GM23338 (cell line): ENCODE measurements around the gene PPP1R13L. TPM values are rescaled to one million over a fixed set of nuclear protein-coding genes. Genes with fewer than 3 reads are reported as not detected.
A peak's percentile ranks its signal among the peaks of the same experiment; 100 is the strongest.

Experiments used
- ATAC-seq: fragments of 200-7000 bp; cut with Tn5 transposase; 3 replicates; pipeline ENCODE4 v1.9.1; 2020
- DNase-seq: peaks from one replicate; pipeline ENCODE4 v3.0.0-alpha.2; 2015; ENCODE audit warnings: low spot score
- H2AFZ ChIP-seq: fragments of 200-600 bp; sonication (generic); 2 replicates; pipeline ENCODE4 v1.8.0; 2016; ENCODE audit warnings: antibody characterized with exemption, mild to moderate bottlenecking, moderate library complexity
- H3F3A ChIP-seq: fragments of 200-600 bp; sonication (generic); replicated peaks from 2 replicates; pipeline ENCODE4 v1.8.0; 2017; ENCODE audit warnings: antibody characterized with exemption, mixed run types, low read depth
- H3K27ac ChIP-seq: fragments of 200-600 bp; sonication (generic); 2 replicates; pipeline ENCODE4 v1.6.1; 2016; ENCODE audit warnings: low read depth
- H3K27me3 ChIP-seq: fragments of 200-600 bp; sonication (generic); 2 replicates; pipeline ENCODE4 v1.8.0; 2016; ENCODE audit warnings: mild to moderate bottlenecking, mixed run types, moderate library complexity; ENCODE audit not compliant: insufficient read depth
- H3K36me3 ChIP-seq: fragments of 200-600 bp; sonication (generic); 2 replicates; pipeline ENCODE4 v1.8.0; 2016; ENCODE audit warnings: mild to moderate bottlenecking; ENCODE audit not compliant: insufficient read depth
- H3K4me1 ChIP-seq: fragments of 200-600 bp; sonication (generic); 2 replicates; pipeline ENCODE4 v1.8.0; 2016; ENCODE audit warnings: mild to moderate bottlenecking, moderate library complexity; ENCODE audit not compliant: insufficient read depth
- H3K4me2 ChIP-seq: fragments of 200-600 bp; sonication (generic); 2 replicates; pipeline ENCODE4 v1.7.1; 2017; ENCODE audit warnings: mixed run types
- H3K4me3 ChIP-seq: fragments of 200-600 bp; sonication (generic); 2 replicates; pipeline ENCODE4 v1.6.1; 2016; ENCODE audit warnings: mixed run types
- H3K79me2 ChIP-seq: fragments of 200-600 bp; sonication (generic); replicated peaks from 2 replicates; pipeline ENCODE4 v1.8.0; 2017; ENCODE audit warnings: mild to moderate bottlenecking; ENCODE audit not compliant: insufficient read depth
- H3K9me2 ChIP-seq: fragments of 200-600 bp; sonication (generic); 2 replicates; pipeline ENCODE4 v1.8.0; 2017; ENCODE audit not compliant: insufficient read depth
- H4K20me1 ChIP-seq: fragments of 200-600 bp; sonication (generic); replicated peaks from 2 replicates; pipeline ENCODE4 v1.8.0; 2017; ENCODE audit warnings: mild to moderate bottlenecking; ENCODE audit not compliant: insufficient read depth
- H3K27ac Mint-ChIP-seq: 2 replicates; pipeline ENCODE4 v1.8.0; 2020; ENCODE audit warnings: inconsistent platforms, mild to moderate bottlenecking, moderate library complexity, mixed read lengths
- H3K27me3 Mint-ChIP-seq: 3 replicates; pipeline ENCODE4 v1.8.0; 2022; ENCODE audit warnings: low read depth, mild to moderate bottlenecking, moderate library complexity, mixed read lengths, inconsistent platforms; ENCODE audit not compliant: insufficient read depth, poor library complexity
- H3K36me3 Mint-ChIP-seq: 3 replicates; pipeline ENCODE4 v1.8.0; 2021; ENCODE audit warnings: low read depth, mild to moderate bottlenecking, inconsistent platforms, moderate library complexity, mixed read lengths
- H3K4me1 Mint-ChIP-seq: 3 replicates; pipeline ENCODE4 v1.8.0; 2020; ENCODE audit warnings: mild to moderate bottlenecking, inconsistent platforms, mixed read lengths
- H3K4me3 Mint-ChIP-seq: 3 replicates; pipeline ENCODE4 v1.8.0; 2021; ENCODE audit warnings: moderate library complexity, mild to moderate bottlenecking, inconsistent platforms, mixed read lengths
- H3K9me3 Mint-ChIP-seq: 3 replicates; pipeline ENCODE4 v1.8.0; 2020; ENCODE audit warnings: moderate library complexity, mild to moderate bottlenecking, inconsistent platforms, mixed read lengths
- CREB1 ChIP-seq: fragments of 250-450 bp; sonication (Bioruptor Pico); IDR thresholded peaks from 2 replicates; pipeline ENCODE4 v1.5.0; 2020; ENCODE audit warnings: low read depth, mild to moderate bottlenecking, moderate library complexity
- EZH2 ChIP-seq: fragments of 200-600 bp; sonication (generic); IDR thresholded peaks from one replicate; pipeline ENCODE4 v1.8.0; 2017; ENCODE audit warnings: antibody characterized with exemption, mild to moderate bottlenecking, low read depth; ENCODE audit not compliant: unreplicated experiment
- EZH2phosphoT487 ChIP-seq: fragments of 200-600 bp; sonication (generic); IDR thresholded peaks from one replicate; pipeline ENCODE4 v1.8.1; 2018; ENCODE audit warnings: antibody characterized with exemption; ENCODE audit not compliant: unreplicated experiment
- JUNB ChIP-seq: IDR thresholded peaks from one replicate; pipeline ENCODE4 v1.6.1; 2016; ENCODE audit warnings: antibody characterized with exemption; ENCODE audit not compliant: unreplicated experiment
- NANOG ChIP-seq: IDR thresholded peaks from 2 replicates; pipeline ENCODE4 v1.6.1; 2016; ENCODE audit warnings: antibody characterized with exemption, borderline replicate concordance
- POLR2AphosphoS5 ChIP-seq: IDR thresholded peaks from 2 replicates; pipeline ENCODE4 v1.6.1; 2016; ENCODE audit warnings: antibody characterized with exemption, low read depth
- STAT1 ChIP-seq: IDR thresholded peaks from one replicate; pipeline ENCODE4 v1.6.1; 2016; ENCODE audit warnings: antibody characterized with exemption; ENCODE audit not compliant: unreplicated experiment
- ZNF114 ChIP-seq: fragments of 250-450 bp; sonication (Bioruptor Pico); IDR thresholded peaks from 2 replicates; pipeline ENCODE4 v1.5.0; 2020; ENCODE audit warnings: mild to moderate bottlenecking, moderate library complexity
- ZNF331 ChIP-seq: fragments of 250-450 bp; sonication (Bioruptor Pico); IDR thresholded peaks from 2 replicates; pipeline ENCODE4 v1.5.0; 2020; ENCODE audit warnings: low read depth, mild to moderate bottlenecking, moderate library complexity
- polyA plus RNA-seq: library from polyadenylated mRNA; unstranded; fragments of >200 nt; fragmentation: Nextera tagmentation; extraction: Ambion mirVana; gene quantifications from 2 replicates; pipeline ENCODE4 v1.2.1, GENCODE V29; 2016
- total RNA-seq: library from RNA; depleted of rRNA; stranded (reverse); fragments of >200 nt; shearing (Covaris generic); gene quantifications from 2 replicates; pipeline ENCODE4 v1.2.3, GENCODE V29; 2014
- TF ChIP-seq, protein P1 (sequence below): IDR thresholded peaks from one replicate; pipeline ENCODE4 v1.6.1; 2018; ENCODE audit warnings: antibody characterized with exemption; ENCODE audit not compliant: unreplicated experiment
- TF ChIP-seq, protein P2 (sequence below): IDR thresholded peaks from 2 replicates; pipeline ENCODE4 v1.6.1; 2016; ENCODE audit warnings: antibody characterized with exemption
- TF ChIP-seq, protein P3 (sequence below): fragments of 250-450 bp; sonication (Bioruptor Pico); IDR thresholded peaks from 2 replicates; pipeline ENCODE4 v1.5.0; 2020; ENCODE audit warnings: mild to moderate bottlenecking, moderate library complexity
- TF ChIP-seq, protein P4 (sequence below), 2 experiments: fragments of 200-600 bp in 1 of 2; sonication (generic) in 1 of 2; conservative IDR thresholded peaks; 2 replicates each; pipeline versions ENCODE4 v1.5.1 to v1.6.1; 2016 to 2017; ENCODE audit warnings: antibody characterized with exemption in 2 of 2, low read depth in 2 of 2, mild to moderate bottlenecking in 2 of 2, moderate library complexity in 1 of 2

Gene PPP1R13L
- total and polyA plus RNA-seq, 2 experiments from 2014 or later = 9.6 to 15.5 TPM

DNA sequence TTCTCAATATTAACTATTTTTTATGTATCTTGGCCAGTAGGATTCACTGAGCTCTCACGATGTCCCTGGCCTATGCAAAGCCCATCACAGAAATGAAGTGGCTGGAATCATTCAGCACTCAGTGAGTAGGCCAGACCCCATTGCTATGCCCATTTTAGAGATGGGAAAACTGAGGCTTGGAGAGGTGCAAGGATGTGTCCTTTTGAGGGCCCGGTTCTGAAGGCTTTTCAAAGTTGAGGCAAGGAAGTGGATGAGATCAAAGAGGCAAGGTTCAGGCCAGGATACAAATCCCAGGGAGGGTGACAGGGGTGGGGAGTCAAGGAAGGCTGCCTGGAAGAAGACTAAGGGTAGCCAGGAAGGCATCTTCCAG is 37.5 kb upstream of the PPP1R13L start:
- H3K27ac ChIP-seq = no peak overlapping the region
- no peaks in the 10 kb centered on the region for H3K9me2 ChIP-seq
- peaks cover 35% of the 10 kb centered on the region for H3F3A ChIP-seq
- peaks cover 29% of the 10 kb centered on the region for H3K27me3 ChIP-seq
- H3K79me2 ChIP-seq = no peaks in the 10 kb centered on the region
- peak overlapping the region; percentile 90 for H3K4me3 Mint-ChIP-seq
- peaks cover 27% of the 10 kb centered on the region for H3K27me3 Mint-ChIP-seq
- H3K36me3 Mint-ChIP-seq = no peaks in the 10 kb centered on the region; the same call in 2 of the 3 replicates
- no peak overlapping the region for H2AFZ ChIP-seq
- no peak overlapping the region for H3K27ac Mint-ChIP-seq
- DNase-seq = no peak
- no peaks in the 10 kb centered on the region for H3K9me3 Mint-ChIP-seq
- peaks cover 25% of the 10 kb centered on the region for H3K4me1 ChIP-seq
- H4K20me1 ChIP-seq = no peaks in the 10 kb centered on the region
- TF ChIP-seq, protein P1, sequence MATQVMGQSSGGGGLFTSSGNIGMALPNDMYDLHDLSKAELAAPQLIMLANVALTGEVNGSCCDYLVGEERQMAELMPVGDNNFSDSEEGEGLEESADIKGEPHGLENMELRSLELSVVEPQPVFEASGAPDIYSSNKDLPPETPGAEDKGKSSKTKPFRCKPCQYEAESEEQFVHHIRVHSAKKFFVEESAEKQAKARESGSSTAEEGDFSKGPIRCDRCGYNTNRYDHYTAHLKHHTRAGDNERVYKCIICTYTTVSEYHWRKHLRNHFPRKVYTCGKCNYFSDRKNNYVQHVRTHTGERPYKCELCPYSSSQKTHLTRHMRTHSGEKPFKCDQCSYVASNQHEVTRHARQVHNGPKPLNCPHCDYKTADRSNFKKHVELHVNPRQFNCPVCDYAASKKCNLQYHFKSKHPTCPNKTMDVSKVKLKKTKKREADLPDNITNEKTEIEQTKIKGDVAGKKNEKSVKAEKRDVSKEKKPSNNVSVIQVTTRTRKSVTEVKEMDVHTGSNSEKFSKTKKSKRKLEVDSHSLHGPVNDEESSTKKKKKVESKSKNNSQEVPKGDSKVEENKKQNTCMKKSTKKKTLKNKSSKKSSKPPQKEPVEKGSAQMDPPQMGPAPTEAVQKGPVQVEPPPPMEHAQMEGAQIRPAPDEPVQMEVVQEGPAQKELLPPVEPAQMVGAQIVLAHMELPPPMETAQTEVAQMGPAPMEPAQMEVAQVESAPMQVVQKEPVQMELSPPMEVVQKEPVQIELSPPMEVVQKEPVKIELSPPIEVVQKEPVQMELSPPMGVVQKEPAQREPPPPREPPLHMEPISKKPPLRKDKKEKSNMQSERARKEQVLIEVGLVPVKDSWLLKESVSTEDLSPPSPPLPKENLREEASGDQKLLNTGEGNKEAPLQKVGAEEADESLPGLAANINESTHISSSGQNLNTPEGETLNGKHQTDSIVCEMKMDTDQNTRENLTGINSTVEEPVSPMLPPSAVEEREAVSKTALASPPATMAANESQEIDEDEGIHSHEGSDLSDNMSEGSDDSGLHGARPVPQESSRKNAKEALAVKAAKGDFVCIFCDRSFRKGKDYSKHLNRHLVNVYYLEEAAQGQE = no peak
- no peak for TF ChIP-seq ZNF331 (CRISPR knock-in tag)
- TF ChIP-seq, protein P2, sequence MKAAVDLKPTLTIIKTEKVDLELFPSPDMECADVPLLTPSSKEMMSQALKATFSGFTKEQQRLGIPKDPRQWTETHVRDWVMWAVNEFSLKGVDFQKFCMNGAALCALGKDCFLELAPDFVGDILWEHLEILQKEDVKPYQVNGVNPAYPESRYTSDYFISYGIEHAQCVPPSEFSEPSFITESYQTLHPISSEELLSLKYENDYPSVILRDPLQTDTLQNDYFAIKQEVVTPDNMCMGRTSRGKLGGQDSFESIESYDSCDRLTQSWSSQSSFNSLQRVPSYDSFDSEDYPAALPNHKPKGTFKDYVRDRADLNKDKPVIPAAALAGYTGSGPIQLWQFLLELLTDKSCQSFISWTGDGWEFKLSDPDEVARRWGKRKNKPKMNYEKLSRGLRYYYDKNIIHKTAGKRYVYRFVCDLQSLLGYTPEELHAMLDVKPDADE = no peak
- TF ChIP-seq POLR2AphosphoS5 = no peak
- TF ChIP-seq, protein P3, sequence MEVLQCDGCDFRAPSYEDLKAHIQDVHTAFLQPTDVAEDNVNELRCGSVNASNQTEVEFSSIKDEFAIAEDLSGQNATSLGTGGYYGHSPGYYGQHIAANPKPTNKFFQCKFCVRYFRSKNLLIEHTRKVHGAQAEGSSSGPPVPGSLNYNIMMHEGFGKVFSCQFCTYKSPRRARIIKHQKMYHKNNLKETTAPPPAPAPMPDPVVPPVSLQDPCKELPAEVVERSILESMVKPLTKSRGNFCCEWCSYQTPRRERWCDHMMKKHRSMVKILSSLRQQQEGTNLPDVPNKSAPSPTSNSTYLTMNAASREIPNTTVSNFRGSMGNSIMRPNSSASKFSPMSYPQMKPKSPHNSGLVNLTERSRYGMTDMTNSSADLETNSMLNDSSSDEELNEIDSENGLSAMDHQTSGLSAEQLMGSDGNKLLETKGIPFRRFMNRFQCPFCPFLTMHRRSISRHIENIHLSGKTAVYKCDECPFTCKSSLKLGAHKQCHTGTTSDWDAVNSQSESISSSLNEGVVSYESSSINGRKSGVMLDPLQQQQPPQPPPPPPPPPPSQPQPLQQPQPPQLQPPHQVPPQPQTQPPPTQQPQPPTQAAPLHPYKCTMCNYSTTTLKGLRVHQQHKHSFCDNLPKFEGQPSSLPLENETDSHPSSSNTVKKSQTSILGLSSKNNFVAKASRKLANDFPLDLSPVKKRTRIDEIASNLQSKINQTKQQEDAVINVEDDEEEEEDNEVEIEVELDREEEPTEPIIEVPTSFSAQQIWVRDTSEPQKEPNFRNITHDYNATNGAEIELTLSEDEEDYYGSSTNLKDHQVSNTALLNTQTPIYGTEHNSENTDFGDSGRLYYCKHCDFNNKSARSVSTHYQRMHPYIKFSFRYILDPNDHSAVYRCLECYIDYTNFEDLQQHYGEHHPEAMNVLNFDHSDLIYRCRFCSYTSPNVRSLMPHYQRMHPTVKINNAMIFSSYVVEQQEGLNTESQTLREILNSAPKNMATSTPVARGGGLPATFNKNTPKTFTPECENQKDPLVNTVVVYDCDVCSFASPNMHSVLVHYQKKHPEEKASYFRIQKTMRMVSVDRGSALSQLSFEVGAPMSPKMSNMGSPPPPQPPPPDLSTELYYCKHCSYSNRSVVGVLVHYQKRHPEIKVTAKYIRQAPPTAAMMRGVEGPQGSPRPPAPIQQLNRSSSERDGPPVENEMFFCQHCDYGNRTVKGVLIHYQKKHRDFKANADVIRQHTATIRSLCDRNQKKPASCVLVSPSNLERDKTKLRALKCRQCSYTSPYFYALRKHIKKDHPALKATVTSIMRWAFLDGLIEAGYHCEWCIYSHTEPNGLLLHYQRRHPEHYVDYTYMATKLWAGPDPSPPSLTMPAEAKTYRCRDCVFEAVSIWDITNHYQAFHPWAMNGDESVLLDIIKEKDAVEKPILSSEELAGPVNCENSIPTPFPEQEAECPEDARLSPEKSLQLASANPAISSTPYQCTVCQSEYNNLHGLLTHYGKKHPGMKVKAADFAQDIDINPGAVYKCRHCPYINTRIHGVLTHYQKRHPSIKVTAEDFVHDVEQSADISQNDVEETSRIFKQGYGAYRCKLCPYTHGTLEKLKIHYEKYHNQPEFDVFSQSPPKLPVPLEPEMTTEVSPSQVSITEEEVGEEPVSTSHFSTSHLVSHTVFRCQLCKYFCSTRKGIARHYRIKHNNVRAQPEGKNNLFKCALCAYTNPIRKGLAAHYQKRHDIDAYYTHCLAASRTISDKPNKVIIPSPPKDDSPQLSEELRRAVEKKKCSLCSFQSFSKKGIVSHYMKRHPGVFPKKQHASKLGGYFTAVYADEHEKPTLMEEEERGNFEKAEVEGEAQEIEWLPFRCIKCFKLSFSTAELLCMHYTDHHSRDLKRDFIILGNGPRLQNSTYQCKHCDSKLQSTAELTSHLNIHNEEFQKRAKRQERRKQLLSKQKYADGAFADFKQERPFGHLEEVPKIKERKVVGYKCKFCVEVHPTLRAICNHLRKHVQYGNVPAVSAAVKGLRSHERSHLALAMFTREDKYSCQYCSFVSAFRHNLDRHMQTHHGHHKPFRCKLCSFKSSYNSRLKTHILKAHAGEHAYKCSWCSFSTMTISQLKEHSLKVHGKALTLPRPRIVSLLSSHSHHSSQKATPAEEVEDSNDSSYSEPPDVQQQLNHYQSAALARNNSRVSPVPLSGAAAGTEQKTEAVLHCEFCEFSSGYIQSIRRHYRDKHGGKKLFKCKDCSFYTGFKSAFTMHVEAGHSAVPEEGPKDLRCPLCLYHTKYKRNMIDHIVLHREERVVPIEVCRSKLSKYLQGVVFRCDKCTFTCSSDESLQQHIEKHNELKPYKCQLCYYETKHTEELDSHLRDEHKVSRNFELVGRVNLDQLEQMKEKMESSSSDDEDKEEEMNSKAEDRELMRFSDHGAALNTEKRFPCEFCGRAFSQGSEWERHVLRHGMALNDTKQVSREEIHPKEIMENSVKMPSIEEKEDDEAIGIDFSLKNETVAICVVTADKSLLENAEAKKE (CRISPR knock-in tag) = no peak
- no peak for TF ChIP-seq JUNB
- TF ChIP-seq CREB1 (CRISPR knock-in tag) = no peak
- no peak for TF ChIP-seq EZH2phosphoT487
- no peak for TF ChIP-seq STAT1
- TF ChIP-seq, protein P4, sequence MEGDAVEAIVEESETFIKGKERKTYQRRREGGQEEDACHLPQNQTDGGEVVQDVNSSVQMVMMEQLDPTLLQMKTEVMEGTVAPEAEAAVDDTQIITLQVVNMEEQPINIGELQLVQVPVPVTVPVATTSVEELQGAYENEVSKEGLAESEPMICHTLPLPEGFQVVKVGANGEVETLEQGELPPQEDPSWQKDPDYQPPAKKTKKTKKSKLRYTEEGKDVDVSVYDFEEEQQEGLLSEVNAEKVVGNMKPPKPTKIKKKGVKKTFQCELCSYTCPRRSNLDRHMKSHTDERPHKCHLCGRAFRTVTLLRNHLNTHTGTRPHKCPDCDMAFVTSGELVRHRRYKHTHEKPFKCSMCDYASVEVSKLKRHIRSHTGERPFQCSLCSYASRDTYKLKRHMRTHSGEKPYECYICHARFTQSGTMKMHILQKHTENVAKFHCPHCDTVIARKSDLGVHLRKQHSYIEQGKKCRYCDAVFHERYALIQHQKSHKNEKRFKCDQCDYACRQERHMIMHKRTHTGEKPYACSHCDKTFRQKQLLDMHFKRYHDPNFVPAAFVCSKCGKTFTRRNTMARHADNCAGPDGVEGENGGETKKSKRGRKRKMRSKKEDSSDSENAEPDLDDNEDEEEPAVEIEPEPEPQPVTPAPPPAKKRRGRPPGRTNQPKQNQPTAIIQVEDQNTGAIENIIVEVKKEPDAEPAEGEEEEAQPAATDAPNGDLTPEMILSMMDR (conservative IDR thresholded peaks at IDR 0.05; ENCODE audit: low read depth in 2 of 2) = no peak
- no peak for TF ChIP-seq NANOG
- TF ChIP-seq EZH2 = no peak
- no peak for TF ChIP-seq ZNF114 (CRISPR knock-in tag)
- H3K4me2 ChIP-seq = peak overlapping the region; percentile 93; the same call in 1 of the 2 replicates
- no peak for ATAC-seq
- no peaks in the 10 kb centered on the region for H3K36me3 ChIP-seq
- no peak overlapping the region; the same call in 1 of the 2 replicates for H3K4me3 ChIP-seq
- peaks cover 29% of the 10 kb centered on the region for H3K4me1 Mint-ChIP-seq
